ENCODE data around the gene VPS29.

- TF ChIP-seq CTCF (IDR thresholded peaks at IDR 0.05; ENCODE audit: borderline replicate concordance, extremely low read depth, low read length, poor library complexity, severe bottlenecking) (no peak), EZH2 (IDR thresholded peaks at IDR 0.05; ENCODE audit: borderline replicate concordance, low read depth, low read length, severe bottlenecking) (no peak)
These were observed 57.5 kb downstream of the VPS29 start for GRCh38 chr12:110444455-110444854.

All from DND-41 (cell line).